Central memory CD4-positive, alpha-beta T cell (primary cell): ENCODE measurements around the gene STIP1.

Experiments used
- DNase-seq: peaks from one replicate; pipeline ENCODE4 v3.0.0; 2022
- total RNA-seq, 3 experiments: gene quantifications; one replicate each; lab custom pipeline; 2026; lab: John Stamatoyannopoulos, UW

The STIP1 gene
- 57.5 to 631 (median 138) reads per million in 3 experiments for total RNA-seq

GRCh38 chr11:64185693-64186491 lies at the start of gene STIP1:
TSS of gene STIP1 (plus strand) at chr11:64186171. CDS start at chr11:64186262, 91 bp downstream.
- DNase-seq = peak; percentile 100

- no peak for DNase-seq
These were observed 49.1 kb upstream of the STIP1 start for GRCh38 chr11:64136765-64137441.

- DNase-seq = no peak
These were observed 47.6 kb upstream of the STIP1 start for GRCh38 chr11:64138398-64138797.

- DNase-seq = no peak
These were observed 46.9 kb upstream of the STIP1 start for GRCh38 chr11:64139049-64139448.

- no peak for DNase-seq
These were observed 45.9 kb upstream of the STIP1 start for GRCh38 chr11:64140082-64140481.

GRCh38 chr11:64141081-64141783 lies 44.7 kb upstream of the STIP1 start:
- DNase-seq = no peak

GRCh38 chr11:64144587-64145472 lies 41.1 kb upstream of the STIP1 start:
- no peak for DNase-seq

GRCh38 chr11:64146036-64146955 lies 39.7 kb upstream of the STIP1 start:
- peak; percentile 50 for DNase-seq

GRCh38 chr11:64148226-64148916 lies 37.6 kb upstream of the STIP1 start:
- peak; percentile 57 for DNase-seq

GRCh38 chr11:64148917-64149617 lies 36.9 kb upstream of the STIP1 start:
- DNase-seq = no peak

GRCh38 chr11:64150051-64150450 lies 35.9 kb upstream of the STIP1 start:
- DNase-seq = no peak

- DNase-seq = no peak
These were observed 35.3 kb upstream of the STIP1 start for GRCh38 chr11:64150481-64151239.

- DNase-seq = no peak
These were observed 34.6 kb upstream of the STIP1 start for GRCh38 chr11:64151337-64151736.

GRCh38 chr11:64152841-64153691 lies 32.9 kb upstream of the STIP1 start:
- peak; percentile 51 for DNase-seq

GRCh38 chr11:64153812-64154211 lies 32.2 kb upstream of the STIP1 start:
- DNase-seq = no peak

- DNase-seq = no peak
These were observed 29.5 kb upstream of the STIP1 start for GRCh38 chr11:64156235-64157011.

- DNase-seq = no peak
These were observed 28.2 kb upstream of the STIP1 start for GRCh38 chr11:64157631-64158394.
